CD4-positive, alpha-beta T cell treated with Interleukin-21 for 1 hour (primary cell): ENCODE measurements around the gene OPCML.

ENCODE experiments used
- DNase-seq: peaks from one replicate; pipeline ENCODE4 v3.0.0-alpha.2; 2020

Gene OPCML

GRCh38 chr11:133408402-133408801, 123.9 kb downstream of the OPCML start:
- no peak for DNase-seq

GRCh38 chr11:133406489-133406888, 125.8 kb downstream of the OPCML start:
- no peak for DNase-seq

- DNase-seq: no peak
Observed at GRCh38 chr11:133403900-133404299, 128.4 kb downstream of the OPCML start.

GRCh38 chr11:133402551-133402950, 129.8 kb downstream of the OPCML start:
- no peak for DNase-seq

GRCh38 chr11:133399855-133400625, 132.3 kb downstream of the OPCML start:
- no peak for DNase-seq

GRCh38 chr11:133399294-133399693, 133.0 kb downstream of the OPCML start:
- no peak for DNase-seq

- DNase-seq: no peak
Observed at GRCh38 chr11:133390803-133391202, 141.5 kb downstream of the OPCML start.

GRCh38 chr11:133388975-133389568, 143.2 kb downstream of the OPCML start:
- no peak for DNase-seq

GRCh38 chr11:133388260-133388659, 144.0 kb downstream of the OPCML start:
- DNase-seq: no peak

GRCh38 chr11:133386852-133387251, 145.4 kb downstream of the OPCML start:
- no peak for DNase-seq

- DNase-seq: no peak
Observed at GRCh38 chr11:133386262-133386661, 146.0 kb downstream of the OPCML start.

GRCh38 chr11:133385781-133386180, 146.5 kb downstream of the OPCML start:
- DNase-seq: no peak

GRCh38 chr11:133384731-133385130, 147.6 kb downstream of the OPCML start:
- no peak for DNase-seq

GRCh38 chr11:133383689-133384088, 148.6 kb downstream of the OPCML start:
- no peak for DNase-seq

GRCh38 chr11:133383201-133383600, 149.1 kb downstream of the OPCML start:
- DNase-seq: no peak

- no peak for DNase-seq
Observed at GRCh38 chr11:133382131-133382812, 150.0 kb downstream of the OPCML start.

GRCh38 chr11:133381761-133382130, 150.6 kb downstream of the OPCML start:
- DNase-seq: no peak

GRCh38 chr11:133366147-133366546, 166.2 kb downstream of the OPCML start:
- no peak for DNase-seq

GRCh38 chr11:133362916-133363315, 169.4 kb downstream of the OPCML start:
- no peak for DNase-seq

- no peak for DNase-seq
Observed at GRCh38 chr11:133362156-133362555, 170.1 kb downstream of the OPCML start.

- no peak for DNase-seq
Observed at GRCh38 chr11:133361689-133361994, 170.7 kb downstream of the OPCML start.

GRCh38 chr11:133360860-133361688, 171.2 kb downstream of the OPCML start:
- DNase-seq: no peak

GRCh38 chr11:133355095-133355494, 177.2 kb downstream of the OPCML start:
- no peak for DNase-seq
